Lower leg skin (tissue), 4 donors: ENCODE measurements around the gene RABGAP1. TPM values are rescaled to one million over a fixed set of nuclear protein-coding genes. Genes with fewer than 3 reads are reported as not detected.

Experiments used
- DNase-seq, 2 donors: peaks; one replicate each; pipeline ENCODE4 v3.0.0-alpha.2; 2019; ENCODE audit warnings: low spot score in 2 of 2
- H3K4me3 ChIP-seq: fragments of 200-600 bp; sonication (generic); 2 replicates; pipeline ENCODE4 v1.5.1; 2017; ENCODE audit warnings: mild to moderate bottlenecking, low read depth; ENCODE audit not compliant: poor library complexity, severe bottlenecking
- POLR2A ChIP-seq, 2 donors: fragments of 450-650 bp; IDR thresholded peaks; one replicate each; pipeline ENCODE4 v1.6.1; 2016 to 2017; ENCODE audit warnings: antibody characterized with exemption in 2 of 2, mild to moderate bottlenecking in 1 of 2, moderate library complexity in 1 of 2
- WGBS, 2 donors: methylation state at CpG; one replicate each; pipeline ENCODE4 v1.1.5; 2018; 5-methylcytosine and 5-hydroxymethylcytosine counted together
- intact Hi-C: fragments of 100-400 bp; cut with DNase I; formaldehyde crosslinking; loops from one replicate; pipeline ENCODE4 v1.15.0; 2023; ENCODE audit warnings: low total_unique reads
- total RNA-seq, 4 donors: library from RNA; depleted of rRNA; stranded (reverse); fragments of >200 nt; gene quantifications; one replicate each; pipeline ENCODE4 v1.1.0, GENCODE V29; 2016
- TF ChIP-seq, protein P1 (sequence below), 3 donors: fragments of 450-650 bp; IDR thresholded peaks; one replicate each; pipeline ENCODE4 v1.5.1; 2016; ENCODE audit warnings: antibody characterized with exemption in 3 of 3, mild to moderate bottlenecking in 3 of 3, moderate library complexity in 2 of 3

RABGAP1 gene
- total RNA-seq, 4 donors from 2014 or later: 36.7 to 52.1 (median 45.4) TPM

DNA sequence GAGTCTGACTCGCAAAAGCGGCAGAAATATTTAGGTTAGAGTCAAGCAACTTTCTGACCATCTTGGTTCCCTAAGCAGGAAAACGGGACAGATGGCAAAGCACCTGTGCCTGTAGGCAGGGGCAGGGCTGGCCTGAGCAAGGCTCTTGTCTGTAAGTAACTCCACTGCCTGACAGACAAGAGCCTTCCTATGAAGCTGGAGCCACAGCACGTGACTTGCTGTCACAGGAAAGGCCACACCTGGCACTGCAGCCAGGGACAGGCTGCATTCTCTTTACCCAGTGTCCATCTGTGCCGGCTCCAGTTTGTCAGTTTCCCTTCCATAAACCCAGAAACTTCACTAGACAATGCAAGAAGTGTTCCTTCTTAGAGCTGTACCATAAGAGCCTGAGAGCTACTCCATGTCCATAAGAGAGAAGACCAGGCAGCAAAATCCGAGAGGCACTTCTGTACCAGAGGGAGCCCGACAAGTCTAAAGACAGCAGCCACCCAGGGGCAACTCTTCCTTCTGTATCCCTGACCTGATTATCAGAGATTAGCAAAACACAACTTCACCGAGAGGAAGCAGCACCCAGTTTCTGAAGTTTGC lies 170.7 kb downstream of the RABGAP1 start:
- DNase-seq: no peak
- no peak overlapping the region for H3K4me3 ChIP-seq
- WGBS, 2 donors: 58 to 59% methylated on average over 8 of the region's 8 CpGs
- TF ChIP-seq, protein P1, sequence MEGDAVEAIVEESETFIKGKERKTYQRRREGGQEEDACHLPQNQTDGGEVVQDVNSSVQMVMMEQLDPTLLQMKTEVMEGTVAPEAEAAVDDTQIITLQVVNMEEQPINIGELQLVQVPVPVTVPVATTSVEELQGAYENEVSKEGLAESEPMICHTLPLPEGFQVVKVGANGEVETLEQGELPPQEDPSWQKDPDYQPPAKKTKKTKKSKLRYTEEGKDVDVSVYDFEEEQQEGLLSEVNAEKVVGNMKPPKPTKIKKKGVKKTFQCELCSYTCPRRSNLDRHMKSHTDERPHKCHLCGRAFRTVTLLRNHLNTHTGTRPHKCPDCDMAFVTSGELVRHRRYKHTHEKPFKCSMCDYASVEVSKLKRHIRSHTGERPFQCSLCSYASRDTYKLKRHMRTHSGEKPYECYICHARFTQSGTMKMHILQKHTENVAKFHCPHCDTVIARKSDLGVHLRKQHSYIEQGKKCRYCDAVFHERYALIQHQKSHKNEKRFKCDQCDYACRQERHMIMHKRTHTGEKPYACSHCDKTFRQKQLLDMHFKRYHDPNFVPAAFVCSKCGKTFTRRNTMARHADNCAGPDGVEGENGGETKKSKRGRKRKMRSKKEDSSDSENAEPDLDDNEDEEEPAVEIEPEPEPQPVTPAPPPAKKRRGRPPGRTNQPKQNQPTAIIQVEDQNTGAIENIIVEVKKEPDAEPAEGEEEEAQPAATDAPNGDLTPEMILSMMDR (IDR thresholded peaks at IDR 0.05): no peak
- TF ChIP-seq POLR2A (IDR thresholded peaks at IDR 0.05): no peak
- intact Hi-C loops: no loop called here

DNA sequence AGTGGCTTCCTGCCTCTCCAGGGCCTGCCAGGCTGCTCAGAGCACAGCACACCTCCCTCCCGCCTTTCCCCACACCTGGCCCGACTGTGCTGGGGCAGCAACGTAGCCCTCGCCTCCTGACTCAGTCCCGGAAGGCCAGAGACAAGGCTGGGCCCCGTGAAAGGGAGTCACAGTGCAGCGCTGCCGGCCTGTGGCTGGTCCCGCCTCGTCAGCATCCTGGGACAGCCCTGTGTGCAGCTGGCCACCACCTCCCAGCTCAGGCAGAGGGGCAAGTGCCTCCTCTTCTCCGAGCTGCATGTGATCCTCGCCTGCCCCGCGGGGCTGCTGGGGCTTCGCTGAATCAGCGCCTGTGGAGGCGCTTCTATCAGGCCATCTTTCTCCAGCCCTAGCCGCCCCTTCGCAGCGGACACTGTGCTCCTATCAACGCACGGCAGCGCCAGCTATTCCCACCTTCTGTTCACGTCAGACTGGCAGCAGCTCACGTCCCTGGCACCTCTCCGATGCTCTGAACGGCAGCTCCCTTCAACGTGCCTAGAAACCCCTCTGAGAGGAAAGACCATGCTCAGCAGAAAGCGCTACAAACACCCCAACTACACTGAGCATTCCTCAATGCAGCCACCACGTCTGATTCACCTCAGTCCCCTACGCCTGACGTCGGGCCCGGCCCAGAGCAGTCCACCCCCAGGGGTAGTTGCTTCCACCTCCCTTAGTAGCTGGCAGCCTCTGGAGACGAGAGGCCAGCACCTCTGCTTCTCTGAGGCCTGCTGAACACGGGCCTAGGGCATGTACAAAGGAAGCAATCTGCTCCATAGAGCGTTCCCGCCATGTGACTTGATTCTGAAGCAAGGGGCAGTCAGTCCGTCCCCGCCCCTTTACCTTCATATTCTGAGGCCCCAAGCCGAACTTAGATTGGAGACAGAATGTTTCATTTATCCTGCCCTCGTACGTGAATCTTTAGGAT lies 171.5 kb downstream of the RABGAP1 start:
- 68 to 73% methylated on average over 42 to 43 of the region's 43 CpGs for WGBS, 2 donors
- intact Hi-C loops: no loop called here
- no peak for TF ChIP-seq POLR2A (IDR thresholded peaks at IDR 0.05)
- TF ChIP-seq, protein P1 (IDR thresholded peaks at IDR 0.05): no peak

DNA sequence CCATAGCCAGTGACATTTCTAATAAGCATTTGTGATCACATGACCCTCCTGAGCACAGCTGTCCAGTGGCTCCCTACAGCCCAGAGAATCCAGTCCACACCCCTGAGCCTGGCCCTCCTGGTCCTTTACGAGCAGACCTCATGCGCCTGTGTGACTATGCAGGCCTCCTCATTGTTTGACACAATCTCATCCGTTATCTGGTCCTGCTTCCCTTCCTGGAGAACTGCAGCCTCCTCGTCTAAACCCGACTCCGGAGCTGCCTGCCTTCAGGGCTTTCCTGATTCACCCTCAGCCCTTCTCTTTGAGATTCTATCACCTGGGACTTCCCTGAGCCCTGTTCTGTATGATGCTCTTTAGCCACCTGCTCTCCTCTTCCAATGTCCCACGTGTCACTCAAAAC lies 172.4 kb downstream of the RABGAP1 start:
- TF ChIP-seq, protein P1 (IDR thresholded peaks at IDR 0.05): no peak
- TF ChIP-seq POLR2A (IDR thresholded peaks at IDR 0.05): no peak
- DNase-seq: no peak
- 78 to 80% methylated on average over 7 of the region's 7 CpGs for WGBS, 2 donors
- intact Hi-C loops: no loop called here
- H3K4me3 ChIP-seq: no peak overlapping the region

More for the DNA sequence above, 171.5 kb downstream of the RABGAP1 start:
- H3K4me3 ChIP-seq: no peak overlapping the region
- DNase-seq: no peak

DNA sequence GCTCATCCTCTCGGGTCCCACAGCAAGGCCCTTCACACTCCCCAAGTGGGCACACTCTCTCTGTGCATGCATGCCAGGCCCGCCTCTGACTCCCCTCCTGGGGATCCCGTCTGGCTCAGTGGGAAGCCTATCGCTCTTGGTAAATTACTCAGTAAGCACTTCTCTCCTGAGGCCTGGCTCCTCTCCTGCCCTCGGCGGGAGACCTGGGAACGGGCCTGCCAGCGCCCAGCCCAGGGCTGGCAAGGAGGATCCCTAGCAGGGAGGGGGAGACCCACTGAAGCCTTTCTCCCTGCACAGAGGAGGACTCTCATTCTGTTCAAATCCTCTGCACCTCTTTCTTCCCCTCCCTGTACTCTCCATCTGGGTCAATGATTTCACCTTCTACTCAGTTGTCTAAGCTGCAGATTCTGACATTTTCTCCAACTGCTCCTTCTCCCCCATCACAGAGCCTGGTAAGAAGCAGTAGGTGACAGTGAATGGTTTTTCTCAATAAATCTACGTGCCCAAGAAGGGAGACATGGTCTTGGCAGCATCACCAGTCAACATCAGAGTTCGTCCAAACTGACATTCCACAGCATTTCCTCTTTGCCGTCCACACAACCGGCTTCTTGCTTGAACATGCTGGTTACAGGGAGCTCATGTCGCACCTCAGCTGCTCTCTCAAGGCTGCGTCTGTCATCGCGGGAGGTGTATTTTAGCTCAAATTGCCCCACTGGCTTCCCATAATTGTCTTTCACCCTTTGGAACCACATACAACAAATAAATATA lies 174.5 kb downstream of the RABGAP1 start:
- intact Hi-C loops: no loop called here
- WGBS, 2 donors: 58 to 61% methylated on average over 16 of the region's 16 CpGs
- no peak for TF ChIP-seq POLR2A (IDR thresholded peaks at IDR 0.05)
- TF ChIP-seq, protein P1 (IDR thresholded peaks at IDR 0.05): no peak
- no peak for DNase-seq
- H3K4me3 ChIP-seq: no peak overlapping the region

DNA sequence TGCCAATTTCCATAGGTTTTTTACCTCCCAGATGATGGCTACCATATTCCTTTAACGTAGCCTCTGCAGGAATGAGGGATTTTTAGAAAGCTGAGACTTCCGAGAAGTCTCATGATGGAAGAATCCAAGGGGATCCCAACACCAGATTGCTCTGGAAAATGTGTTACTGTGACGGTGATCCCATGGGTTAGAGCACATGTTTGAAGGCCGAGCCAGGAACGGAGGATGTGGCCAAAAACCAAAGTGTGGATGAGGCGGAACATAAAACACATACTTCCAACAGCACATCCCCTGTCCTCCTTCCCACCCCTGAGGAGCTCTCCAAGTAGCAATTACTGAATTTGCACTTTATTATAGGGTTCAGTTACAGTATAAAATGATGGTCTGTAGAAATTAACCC lies 175.2 kb downstream of the RABGAP1 start:
- no peak for TF ChIP-seq POLR2A (IDR thresholded peaks at IDR 0.05)
- TF ChIP-seq, protein P1 (IDR thresholded peaks at IDR 0.05): no peak
- intact Hi-C loops: no loop called here
- WGBS, 2 donors: 49 to 80% methylated on average over 6 of the region's 6 CpGs
- H3K4me3 ChIP-seq: no peak overlapping the region
- no peak for DNase-seq
